ENCODE measurements around the gene SAG.

SAG gene

GRCh38 chr2:233285921-233286320 is 21.7 kb upstream of the SAG start:
- Histone ChIP-seq H3K4me3 (replicated peaks; ENCODE audit: low read depth, low read length) (no peak overlapping the region), H3K27me3 (replicated peaks; ENCODE audit: control insufficient read depth, insufficient read depth, low read length) (no peaks in the 10 kb centered on the region), H3K36me3 (ENCODE audit: control insufficient read depth, insufficient read depth, low read length) (peaks cover 33% of the 10 kb centered on the region)
- no peak for TF ChIP-seq CTCF (IDR thresholded peaks at IDR 0.05; ENCODE audit: insufficient read depth, low read length, poor library complexity, severe bottlenecking)
- DNase-seq (ENCODE audit: extremely low read depth, insufficient read length), result no peak

DNA sequence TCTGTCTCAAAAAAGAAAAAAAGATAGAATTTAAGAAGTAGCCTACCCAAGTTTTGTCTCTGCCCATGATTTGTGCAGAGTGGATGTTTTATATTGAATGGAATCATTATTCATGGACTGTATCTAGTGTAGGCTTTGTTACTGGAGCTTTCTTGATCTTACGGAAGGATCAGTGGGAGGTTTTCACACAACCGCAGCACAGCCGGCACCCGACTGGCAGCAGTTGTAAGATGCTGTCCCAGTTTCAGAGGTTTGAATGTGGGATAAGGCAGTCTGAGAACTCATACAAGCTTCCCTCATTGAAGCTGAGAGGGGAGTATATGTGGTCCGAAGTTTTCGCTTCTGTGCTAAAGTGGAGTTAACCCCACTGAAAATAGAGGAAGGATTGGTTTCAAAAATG is 19.7 kb upstream of the SAG start:
- no peak for TF ChIP-seq CTCF (IDR thresholded peaks at IDR 0.05; ENCODE audit: insufficient read depth, low read length, poor library complexity, severe bottlenecking)
- no peak overlapping the region for H3K4me3 ChIP-seq (replicated peaks; ENCODE audit: low read depth, low read length)
- no peak for DNase-seq (ENCODE audit: extremely low read depth, insufficient read length)
- no peaks in the 10 kb centered on the region for H3K27me3 ChIP-seq (replicated peaks; ENCODE audit: control insufficient read depth, insufficient read depth, low read length)
- peaks cover 41% of the 10 kb centered on the region for H3K36me3 ChIP-seq (ENCODE audit: control insufficient read depth, insufficient read depth, low read length)

DNA sequence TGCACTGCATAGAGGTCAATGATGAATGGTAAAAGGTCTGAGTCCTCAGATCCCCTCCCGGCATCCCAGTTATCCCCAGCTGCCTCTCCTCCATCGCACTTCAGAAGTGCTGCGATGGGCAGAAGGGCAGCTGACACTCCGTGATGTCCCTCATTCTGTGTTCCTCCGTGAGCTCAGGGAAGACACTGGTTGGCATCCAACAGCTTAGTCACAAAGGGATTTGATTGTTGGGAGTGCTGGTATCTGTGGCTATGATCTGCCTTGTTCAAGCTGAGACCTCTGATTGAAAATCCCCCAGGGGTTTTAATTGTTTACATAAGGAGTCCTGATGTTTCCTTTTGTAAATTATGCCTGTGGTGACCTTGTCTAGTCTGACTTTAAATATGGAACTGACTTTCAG is 19.0 kb upstream of the SAG start:
- Histone ChIP-seq H3K36me3 (ENCODE audit: control insufficient read depth, insufficient read depth, low read length) (peaks cover 46% of the 10 kb centered on the region), H3K4me3 (replicated peaks; ENCODE audit: low read depth, low read length) (no peak overlapping the region), H3K27me3 (replicated peaks; ENCODE audit: control insufficient read depth, insufficient read depth, low read length) (no peaks in the 10 kb centered on the region)
- no peak for TF ChIP-seq CTCF (IDR thresholded peaks at IDR 0.05; ENCODE audit: insufficient read depth, low read length, poor library complexity, severe bottlenecking)
- DNase-seq (ENCODE audit: extremely low read depth, insufficient read length), result no peak

DNA sequence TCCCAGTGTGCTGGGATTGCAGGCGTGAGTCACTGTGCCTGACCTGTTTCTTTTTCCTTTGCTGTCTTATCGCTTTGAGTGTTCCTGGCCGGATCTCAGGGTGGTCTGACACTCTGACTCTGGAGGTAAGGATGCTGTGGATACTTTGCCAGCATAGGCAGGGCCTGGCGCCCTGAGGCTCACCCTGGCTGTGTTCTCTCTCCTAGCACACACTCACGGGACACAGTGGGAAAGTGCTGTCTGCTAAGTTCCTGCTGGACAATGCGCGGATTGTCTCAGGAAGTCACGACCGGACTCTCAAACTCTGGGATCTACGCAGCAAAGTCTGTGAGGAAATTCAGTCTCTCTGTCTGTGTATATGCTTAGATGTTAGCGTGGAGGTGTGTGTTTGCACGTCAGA is 18.0 kb upstream of the SAG start:
- Histone ChIP-seq H3K27me3 (replicated peaks; ENCODE audit: control insufficient read depth, insufficient read depth, low read length) (no peaks in the 10 kb centered on the region), H3K36me3 (ENCODE audit: control insufficient read depth, insufficient read depth, low read length) (peaks cover 53% of the 10 kb centered on the region), H3K4me3 (replicated peaks; ENCODE audit: low read depth, low read length) (no peak overlapping the region)
- TF ChIP-seq CTCF (IDR thresholded peaks at IDR 0.05; ENCODE audit: insufficient read depth, low read length, poor library complexity, severe bottlenecking), result no peak
- no peak for DNase-seq (ENCODE audit: extremely low read depth, insufficient read length)

- H3K36me3 ChIP-seq (ENCODE audit: control insufficient read depth, insufficient read depth, low read length), result peaks cover 53% of the 10 kb centered on the region
These were observed 17.4 kb upstream of the SAG start for GRCh38 chr2:233290051-233290845.

More at GRCh38 chr2:233290051-233290845, 17.4 kb upstream of the SAG start:
- DNase-seq (ENCODE audit: extremely low read depth, insufficient read length), result no peak
- no peak overlapping the region for H3K4me3 ChIP-seq (replicated peaks; ENCODE audit: low read depth, low read length)
- TF ChIP-seq CTCF (IDR thresholded peaks at IDR 0.05; ENCODE audit: insufficient read depth, low read length, poor library complexity, severe bottlenecking), result no peak
- H3K27me3 ChIP-seq (replicated peaks; ENCODE audit: control insufficient read depth, insufficient read depth, low read length), result no peaks in the 10 kb centered on the region

Data from GM06990 (cell line).